Neural cell (in vitro differentiated cells): ENCODE data around the gene SDK1. TPM values are rescaled to one million over a fixed set of nuclear protein-coding genes. Genes with fewer than 3 reads are reported as not detected.

ENCODE experiments used
- H2AFZ ChIP-seq: fragments of 200-600, 300-800 bp; sonication (generic), shearing (Covaris generic); 2 replicates; pipeline ENCODE4 v1.6.0; 2014; ENCODE audit warnings: low read depth, mild to moderate bottlenecking, antibody characterized with exemption, low read length, moderate library complexity
- H3F3A ChIP-seq: fragments of 200-600 bp; shearing (Covaris generic); 2 replicates; pipeline ENCODE4 v1.6.1; 2016; ENCODE audit warnings: mild to moderate bottlenecking, moderate library complexity, mixed read lengths, antibody characterized with exemption, low read length; ENCODE audit not compliant: insufficient read depth, poor library complexity, severe bottlenecking
- H3K27ac ChIP-seq: fragments of 200-600, 300-800 bp; sonication (generic), shearing (Covaris generic); 2 replicates; pipeline ENCODE4 v1.5.1; 2014; ENCODE audit warnings: mild to moderate bottlenecking, low read length, moderate library complexity
- H3K27me3 ChIP-seq: fragments of 300-800, 200-600 bp; sonication (generic), shearing (Covaris generic); 2 replicates; pipeline ENCODE4 v1.6.0; 2014; ENCODE audit warnings: mild to moderate bottlenecking, low read depth, low read length, moderate library complexity; ENCODE audit not compliant: insufficient read depth
- H3K36me3 ChIP-seq: fragments of 300-800, 200-600 bp; sonication (generic), shearing (Covaris generic); 2 replicates; pipeline ENCODE4 v1.5.1; 2014; ENCODE audit warnings: mild to moderate bottlenecking, antibody characterized with exemption, low read length, moderate library complexity; ENCODE audit not compliant: insufficient read depth
- H3K4me2 ChIP-seq: fragments of 300-800, 200-600 bp; sonication (generic), shearing (Covaris generic); 2 replicates; pipeline ENCODE4 v1.6.0; 2014; ENCODE audit warnings: mild to moderate bottlenecking, low read length
- H3K4me3 ChIP-seq: fragments of 300-800, 200-600 bp; sonication (generic), shearing (Covaris generic); 2 replicates; pipeline ENCODE4 v1.5.1; 2014; ENCODE audit warnings: mild to moderate bottlenecking, low read length, moderate library complexity
- H3K79me2 ChIP-seq: fragments of 200-600 bp; shearing (Covaris generic); replicated peaks from 2 replicates; pipeline ENCODE4 v1.6.0; 2014; ENCODE audit warnings: mild to moderate bottlenecking, low read length, moderate library complexity; ENCODE audit not compliant: insufficient read depth
- H3K9ac ChIP-seq: fragments of 300-800, 200-600 bp; sonication (generic), shearing (Covaris generic); 2 replicates; pipeline ENCODE4 v1.6.1; 2016; ENCODE audit warnings: mild to moderate bottlenecking, low read length, mixed read lengths
- H3K9me2 ChIP-seq: fragments of 200-600 bp; shearing (Covaris generic); 2 replicates; pipeline ENCODE4 v1.6.1; 2016; ENCODE audit warnings: mild to moderate bottlenecking, low read length, mixed read lengths; ENCODE audit not compliant: insufficient read depth
- H3K9me3 ChIP-seq: fragments of 200-600, 300-800 bp; sonication (generic), shearing (Covaris generic); 2 replicates; pipeline ENCODE4 v1.6.1; 2016; ENCODE audit warnings: mild to moderate bottlenecking, mixed run types, low read length, moderate library complexity, mixed read lengths
- H4K20me1 ChIP-seq: fragments of 200-600 bp; shearing (Covaris generic); 2 replicates; pipeline ENCODE4 v1.6.1; 2016; ENCODE audit warnings: mild to moderate bottlenecking, mixed run types; ENCODE audit not compliant: insufficient read depth
- EP300 ChIP-seq: fragments of 450-650 bp; conservative IDR thresholded peaks from 2 replicates; pipeline ENCODE4 v1.6.1; 2014; ENCODE audit warnings: antibody characterized with exemption, mild to moderate bottlenecking, moderate library complexity; ENCODE audit not compliant: poor library complexity, severe bottlenecking
- EZH2 ChIP-seq: fragments of 200-600, 300-800 bp; shearing (Covaris generic), sonication (generic); IDR thresholded peaks from 2 replicates; pipeline ENCODE4 v1.6.1; 2014; ENCODE audit warnings: antibody characterized with exemption, low read length, borderline replicate concordance, mild to moderate bottlenecking; ENCODE audit not compliant: insufficient read depth, poor library complexity, severe bottlenecking
- MXI1 ChIP-seq: fragments of 450-650 bp; conservative IDR thresholded peaks from 2 replicates; pipeline ENCODE4 v1.6.1; 2014; ENCODE audit warnings: antibody characterized with exemption, mild to moderate bottlenecking; ENCODE audit not compliant: poor library complexity, severe bottlenecking
- POLR2AphosphoS5 ChIP-seq: IDR thresholded peaks from 2 replicates; pipeline ENCODE4 v1.6.1; 2012
- RAD21 ChIP-seq: fragments of 450-650 bp; conservative IDR thresholded peaks from 2 replicates; pipeline ENCODE4 v1.6.1; 2014; ENCODE audit warnings: antibody characterized with exemption, mild to moderate bottlenecking, moderate library complexity
- SMC3 ChIP-seq: fragments of 450-650 bp; conservative IDR thresholded peaks from 2 replicates; pipeline ENCODE4 v1.6.1; 2014; ENCODE audit warnings: antibody characterized with exemption, mild to moderate bottlenecking, moderate library complexity; ENCODE audit not compliant: poor library complexity
- TAF1 ChIP-seq: IDR thresholded peaks from 2 replicates; pipeline ENCODE4 v1.6.1; 2012; ENCODE audit warnings: low read depth
- polyA plus RNA-seq: library from polyadenylated mRNA; depleted of rRNA; stranded (reverse); fragments of >200 nt; gene quantifications from 2 replicates; pipeline ENCODE4 v1.2.3, GENCODE V29; 2014
- TF ChIP-seq, protein P1 (sequence below): IDR thresholded peaks from 2 replicates; pipeline ENCODE4 v1.6.1; 2012; ENCODE audit warnings: borderline replicate concordance

SDK1 gene
- polyA plus RNA-seq, 1 donor from 2014 or later: 2.7 TPM

DNA sequence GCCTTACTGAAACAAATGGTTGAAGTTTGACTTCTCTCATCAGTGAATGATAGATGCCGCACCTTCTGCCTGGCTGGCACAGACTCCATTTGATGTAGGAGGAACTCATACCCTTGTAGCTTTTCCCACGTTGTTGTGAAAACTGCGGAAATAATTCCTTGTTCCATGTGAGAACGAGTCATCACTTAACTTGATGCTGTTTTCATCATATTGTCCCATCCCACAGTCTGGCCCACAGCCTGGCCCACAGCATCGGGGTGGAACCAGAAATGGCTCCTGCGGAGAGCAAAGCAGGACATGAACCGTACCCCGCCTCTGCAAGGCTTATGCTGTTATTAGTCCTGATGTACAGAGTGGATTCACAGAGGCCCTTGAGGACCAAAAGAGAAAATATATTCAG lies 587.0 kb downstream of the SDK1 start:
- TF ChIP-seq EP300 (no peak), TAF1 (no peak), SMC3 (no peak), MXI1 (no peak)

DNA sequence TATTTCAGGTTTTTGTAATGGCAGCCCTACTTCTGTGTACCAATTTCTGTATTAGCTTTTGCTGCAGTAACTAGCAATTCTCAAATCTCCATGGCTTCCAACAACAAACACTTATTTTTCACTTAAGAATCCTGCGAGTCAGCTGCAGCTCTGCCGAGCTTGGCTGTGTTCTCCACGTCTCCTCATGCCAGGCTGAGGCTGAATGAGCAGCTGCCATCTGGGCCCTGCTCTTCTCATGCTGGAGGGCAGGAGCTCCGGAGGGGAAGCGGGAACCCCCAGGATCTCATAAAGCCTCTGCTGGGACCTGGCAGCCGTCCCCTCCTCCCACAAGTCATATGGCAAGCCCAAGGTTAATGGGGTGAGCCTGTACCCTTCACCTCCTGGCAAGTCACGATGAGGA lies 591.1 kb downstream of the SDK1 start:
- Histone ChIP-seq H3F3A (no peaks in the 10 kb centered on the region), H2AFZ (no peak overlapping the region), H3K4me3 (no peak overlapping the region), H3K9ac (no peak overlapping the region), H3K27ac (no peak overlapping the region), H3K27me3 (no peaks in the 10 kb centered on the region), H3K36me3 (no peaks in the 10 kb centered on the region), H3K9me2 (no peaks in the 10 kb centered on the region), H3K4me2 (no peak overlapping the region), H3K9me3 (no peaks in the 10 kb centered on the region), H4K20me1 (no peaks in the 10 kb centered on the region), H3K79me2 (no peaks in the 10 kb centered on the region)
- no peak for TF ChIP-seq EP300
- no peak for TF ChIP-seq EZH2
- no peak for TF ChIP-seq POLR2AphosphoS5

More for the DNA sequence above, 587.0 kb downstream of the SDK1 start:
- Histone ChIP-seq H3K27ac (no peak overlapping the region), H3K9me2 (no peaks in the 10 kb centered on the region), H3K36me3 (no peaks in the 10 kb centered on the region), H3K4me2 (no peak overlapping the region), H3K4me3 (no peak overlapping the region), H3K9me3 (no peaks in the 10 kb centered on the region), H4K20me1 (no peaks in the 10 kb centered on the region), H2AFZ (no peak overlapping the region), H3K79me2 (no peaks in the 10 kb centered on the region), H3K27me3 (no peaks in the 10 kb centered on the region), H3F3A (no peaks in the 10 kb centered on the region), H3K9ac (no peak overlapping the region)

DNA sequence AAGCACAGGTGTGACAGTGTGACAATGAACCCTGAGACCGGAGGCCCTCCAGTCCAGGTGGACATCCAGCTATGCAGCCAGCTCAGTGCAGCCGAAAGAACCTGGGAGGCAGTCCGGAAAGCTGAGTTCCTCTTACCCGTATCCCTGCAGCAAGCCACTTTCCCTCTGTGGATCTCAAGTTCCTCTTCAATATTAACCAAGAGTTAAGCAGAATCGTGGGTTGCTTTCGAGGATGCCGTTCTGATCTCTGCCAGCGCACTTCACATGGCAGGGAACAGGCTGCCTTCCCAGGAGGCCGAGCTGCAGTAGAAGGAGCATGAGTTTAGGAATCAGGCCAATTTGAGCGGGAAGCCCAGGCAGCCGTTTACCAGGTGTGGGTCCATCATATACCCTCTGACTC lies 591.6 kb downstream of the SDK1 start:
- no peak overlapping the region for H3K9ac ChIP-seq
- no peaks in the 10 kb centered on the region for H3K9me3 ChIP-seq
- TF ChIP-seq, protein P1, sequence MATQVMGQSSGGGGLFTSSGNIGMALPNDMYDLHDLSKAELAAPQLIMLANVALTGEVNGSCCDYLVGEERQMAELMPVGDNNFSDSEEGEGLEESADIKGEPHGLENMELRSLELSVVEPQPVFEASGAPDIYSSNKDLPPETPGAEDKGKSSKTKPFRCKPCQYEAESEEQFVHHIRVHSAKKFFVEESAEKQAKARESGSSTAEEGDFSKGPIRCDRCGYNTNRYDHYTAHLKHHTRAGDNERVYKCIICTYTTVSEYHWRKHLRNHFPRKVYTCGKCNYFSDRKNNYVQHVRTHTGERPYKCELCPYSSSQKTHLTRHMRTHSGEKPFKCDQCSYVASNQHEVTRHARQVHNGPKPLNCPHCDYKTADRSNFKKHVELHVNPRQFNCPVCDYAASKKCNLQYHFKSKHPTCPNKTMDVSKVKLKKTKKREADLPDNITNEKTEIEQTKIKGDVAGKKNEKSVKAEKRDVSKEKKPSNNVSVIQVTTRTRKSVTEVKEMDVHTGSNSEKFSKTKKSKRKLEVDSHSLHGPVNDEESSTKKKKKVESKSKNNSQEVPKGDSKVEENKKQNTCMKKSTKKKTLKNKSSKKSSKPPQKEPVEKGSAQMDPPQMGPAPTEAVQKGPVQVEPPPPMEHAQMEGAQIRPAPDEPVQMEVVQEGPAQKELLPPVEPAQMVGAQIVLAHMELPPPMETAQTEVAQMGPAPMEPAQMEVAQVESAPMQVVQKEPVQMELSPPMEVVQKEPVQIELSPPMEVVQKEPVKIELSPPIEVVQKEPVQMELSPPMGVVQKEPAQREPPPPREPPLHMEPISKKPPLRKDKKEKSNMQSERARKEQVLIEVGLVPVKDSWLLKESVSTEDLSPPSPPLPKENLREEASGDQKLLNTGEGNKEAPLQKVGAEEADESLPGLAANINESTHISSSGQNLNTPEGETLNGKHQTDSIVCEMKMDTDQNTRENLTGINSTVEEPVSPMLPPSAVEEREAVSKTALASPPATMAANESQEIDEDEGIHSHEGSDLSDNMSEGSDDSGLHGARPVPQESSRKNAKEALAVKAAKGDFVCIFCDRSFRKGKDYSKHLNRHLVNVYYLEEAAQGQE: no peak
- TF ChIP-seq RAD21 (no peak), EP300 (no peak)
- no peak overlapping the region for H3K4me3 ChIP-seq
- H3K27me3 ChIP-seq: no peaks in the 10 kb centered on the region
- H4K20me1 ChIP-seq: no peaks in the 10 kb centered on the region
- H3K9me2 ChIP-seq: no peaks in the 10 kb centered on the region
- H3K79me2 ChIP-seq: no peaks in the 10 kb centered on the region
- H3F3A ChIP-seq: no peaks in the 10 kb centered on the region
- no peak overlapping the region for H3K4me2 ChIP-seq
- H2AFZ ChIP-seq: no peak overlapping the region
- no peak overlapping the region for H3K27ac ChIP-seq
- H3K36me3 ChIP-seq: no peaks in the 10 kb centered on the region
